ENCODE measurements around the gene NDUFA7.

DNA sequence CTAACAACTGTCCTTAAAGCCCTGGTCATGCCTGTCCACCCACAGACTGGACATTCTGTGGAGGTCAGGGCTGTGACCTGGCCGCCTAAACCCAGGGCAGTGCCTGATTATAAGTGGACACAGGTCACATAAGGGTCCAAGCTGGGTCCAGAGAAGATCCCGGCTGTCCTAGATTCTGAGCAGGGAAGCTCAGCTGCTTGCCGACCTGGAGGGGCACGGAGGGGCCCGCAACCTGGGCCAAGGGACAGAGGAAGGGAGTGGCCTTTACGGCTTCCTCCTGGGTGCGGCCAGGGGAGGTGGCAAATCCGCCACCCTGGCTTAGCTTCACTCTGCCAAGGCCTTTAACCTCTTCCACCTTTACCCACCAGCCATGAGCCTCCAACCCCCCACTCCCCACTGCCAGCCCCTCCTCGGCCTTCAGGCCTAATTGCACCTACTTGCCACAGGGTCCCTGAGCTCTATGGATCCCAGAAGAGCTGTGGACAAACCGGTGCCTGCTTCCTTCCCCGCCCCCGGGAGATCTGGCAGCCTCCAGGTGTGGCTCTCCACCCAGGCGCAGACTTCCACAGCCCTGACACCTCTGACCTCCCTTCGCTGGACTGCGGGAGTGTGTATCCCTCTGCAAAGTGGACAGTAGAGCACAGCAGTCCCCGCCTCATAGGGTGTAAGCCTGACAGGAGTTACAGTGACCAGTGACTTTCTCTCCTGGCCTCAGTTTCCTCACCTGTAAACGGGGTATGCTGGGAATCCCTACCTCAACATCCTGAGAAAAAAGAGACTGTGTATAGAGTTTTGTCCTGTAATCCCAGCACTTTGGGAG lies 14.7 kb downstream of the NDUFA7 start:
- no peak for TF ChIP-seq POLR2AphosphoS5 (IDR thresholded peaks at IDR 0.05)
- no peak for TF ChIP-seq CTCF (IDR thresholded peaks at IDR 0.05)
